HG02973 (cell line): Measurements from ENCODE around the gene ANP32A.
"Not testable (repeated sequence)": the region's sequence is repeated elsewhere in the genome, so short reads cannot be mapped to it uniquely, and the experiment has no call there.

Source experiments
- ATAC-seq: cut with Tn5 transposase; IDR thresholded peaks from one replicate; pipeline ENCODE4 v1.9.1; 2021; ENCODE audit warnings: moderate library complexity; ENCODE audit not compliant: unreplicated experiment

ANP32A gene

GRCh38 chr15:68759982-68760579, 60.6 kb downstream of the ANP32A start:
- not testable (repeated sequence) for ATAC-seq

- no peak for ATAC-seq
Observed at GRCh38 chr15:68755731-68756130, 65.0 kb downstream of the ANP32A start.

GRCh38 chr15:68751622-68752021, 69.1 kb downstream of the ANP32A start:
- ATAC-seq: no peak

- no peak for ATAC-seq
Observed at GRCh38 chr15:68749793-68750192, 70.9 kb downstream of the ANP32A start.

GRCh38 chr15:68749365-68749764, 71.3 kb downstream of the ANP32A start:
- ATAC-seq: no peak

- ATAC-seq: no peak
Observed at GRCh38 chr15:68743256-68743655, 77.4 kb downstream of the ANP32A start.

- ATAC-seq: no peak
Observed at GRCh38 chr15:68739390-68740080, 81.2 kb downstream of the ANP32A start.

GRCh38 chr15:68735610-68736009, 85.1 kb downstream of the ANP32A start:
- no peak for ATAC-seq

- ATAC-seq: no peak
Observed at GRCh38 chr15:68734881-68735280, 85.8 kb downstream of the ANP32A start.

- no peak for ATAC-seq
Observed at GRCh38 chr15:68734352-68734751, 86.3 kb downstream of the ANP32A start.

GRCh38 chr15:68733666-68734065, 87.0 kb downstream of the ANP32A start:
- ATAC-seq: no peak

- ATAC-seq: no peak
Observed at GRCh38 chr15:68732451-68732850, 88.2 kb downstream of the ANP32A start.

- no peak for ATAC-seq
Observed at GRCh38 chr15:68730976-68731897, 89.5 kb downstream of the ANP32A start.

- ATAC-seq: no peak
Observed at GRCh38 chr15:68730471-68730919, 90.2 kb downstream of the ANP32A start.

- no peak for ATAC-seq
Observed at GRCh38 chr15:68729789-68730411, 90.8 kb downstream of the ANP32A start.
